ENCODE results near the gene NDRG4.

DNA sequence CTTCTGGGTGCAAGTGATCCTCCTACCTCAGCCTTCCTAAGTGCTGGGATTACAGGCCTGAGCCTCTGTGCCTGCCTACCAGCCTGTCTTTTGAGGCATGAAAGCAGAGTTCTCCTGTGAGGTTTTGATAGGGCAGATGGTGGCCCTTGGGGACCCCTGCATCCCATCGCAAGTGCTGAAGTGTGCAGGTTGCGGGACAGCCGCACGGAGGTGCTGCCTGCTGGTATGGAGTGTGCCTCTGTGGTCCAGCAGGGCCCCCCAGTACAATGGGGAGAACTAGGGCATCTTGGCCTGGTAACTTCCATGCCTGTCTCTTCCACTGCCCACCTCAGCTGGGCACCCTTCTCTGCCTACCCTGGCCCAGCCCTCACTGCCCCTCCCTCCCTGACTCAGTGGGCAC lies 9.9 kb upstream of the NDRG4 start:
- TF ChIP-seq, protein P1, sequence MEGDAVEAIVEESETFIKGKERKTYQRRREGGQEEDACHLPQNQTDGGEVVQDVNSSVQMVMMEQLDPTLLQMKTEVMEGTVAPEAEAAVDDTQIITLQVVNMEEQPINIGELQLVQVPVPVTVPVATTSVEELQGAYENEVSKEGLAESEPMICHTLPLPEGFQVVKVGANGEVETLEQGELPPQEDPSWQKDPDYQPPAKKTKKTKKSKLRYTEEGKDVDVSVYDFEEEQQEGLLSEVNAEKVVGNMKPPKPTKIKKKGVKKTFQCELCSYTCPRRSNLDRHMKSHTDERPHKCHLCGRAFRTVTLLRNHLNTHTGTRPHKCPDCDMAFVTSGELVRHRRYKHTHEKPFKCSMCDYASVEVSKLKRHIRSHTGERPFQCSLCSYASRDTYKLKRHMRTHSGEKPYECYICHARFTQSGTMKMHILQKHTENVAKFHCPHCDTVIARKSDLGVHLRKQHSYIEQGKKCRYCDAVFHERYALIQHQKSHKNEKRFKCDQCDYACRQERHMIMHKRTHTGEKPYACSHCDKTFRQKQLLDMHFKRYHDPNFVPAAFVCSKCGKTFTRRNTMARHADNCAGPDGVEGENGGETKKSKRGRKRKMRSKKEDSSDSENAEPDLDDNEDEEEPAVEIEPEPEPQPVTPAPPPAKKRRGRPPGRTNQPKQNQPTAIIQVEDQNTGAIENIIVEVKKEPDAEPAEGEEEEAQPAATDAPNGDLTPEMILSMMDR (IDR thresholded peaks at IDR 0.05) = no peak
- TF ChIP-seq POLR2A (IDR thresholded peaks at IDR 0.05) = no peak

Measured in ovary (tissue), 3 donors.